Measurements from ENCODE around the gene FAM89A. TPM values are rescaled to one million over a fixed set of nuclear protein-coding genes. Genes with fewer than 3 reads are reported as not detected.
"Not testable (repeated sequence)": the region's sequence is repeated elsewhere in the genome, so short reads cannot be mapped to it uniquely, and the experiment has no call there.

FAM89A gene
- total RNA-seq, 1 donor = 22.5 TPM

DNA sequence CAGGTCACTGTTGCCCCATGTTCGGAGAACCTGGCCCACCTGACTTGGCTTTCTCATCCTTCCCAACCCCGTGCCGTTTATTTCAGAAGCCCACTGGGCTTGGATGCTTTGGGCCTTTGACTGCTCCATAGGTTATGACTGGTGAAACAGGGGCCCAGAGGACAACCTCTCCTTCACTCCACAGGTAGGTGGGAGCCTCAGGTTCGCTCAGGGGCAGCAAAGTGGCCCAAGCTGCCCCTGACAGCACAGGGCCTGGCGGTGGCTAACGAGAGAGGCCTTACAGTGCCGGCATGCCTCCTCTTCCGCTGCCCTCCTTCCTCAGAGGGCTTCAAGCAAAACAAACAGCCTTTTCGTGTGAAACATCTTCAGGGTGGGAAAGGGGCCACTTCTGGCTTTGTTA, 16.9 kb downstream of the FAM89A start:
- TF ChIP-seq, protein P1, sequence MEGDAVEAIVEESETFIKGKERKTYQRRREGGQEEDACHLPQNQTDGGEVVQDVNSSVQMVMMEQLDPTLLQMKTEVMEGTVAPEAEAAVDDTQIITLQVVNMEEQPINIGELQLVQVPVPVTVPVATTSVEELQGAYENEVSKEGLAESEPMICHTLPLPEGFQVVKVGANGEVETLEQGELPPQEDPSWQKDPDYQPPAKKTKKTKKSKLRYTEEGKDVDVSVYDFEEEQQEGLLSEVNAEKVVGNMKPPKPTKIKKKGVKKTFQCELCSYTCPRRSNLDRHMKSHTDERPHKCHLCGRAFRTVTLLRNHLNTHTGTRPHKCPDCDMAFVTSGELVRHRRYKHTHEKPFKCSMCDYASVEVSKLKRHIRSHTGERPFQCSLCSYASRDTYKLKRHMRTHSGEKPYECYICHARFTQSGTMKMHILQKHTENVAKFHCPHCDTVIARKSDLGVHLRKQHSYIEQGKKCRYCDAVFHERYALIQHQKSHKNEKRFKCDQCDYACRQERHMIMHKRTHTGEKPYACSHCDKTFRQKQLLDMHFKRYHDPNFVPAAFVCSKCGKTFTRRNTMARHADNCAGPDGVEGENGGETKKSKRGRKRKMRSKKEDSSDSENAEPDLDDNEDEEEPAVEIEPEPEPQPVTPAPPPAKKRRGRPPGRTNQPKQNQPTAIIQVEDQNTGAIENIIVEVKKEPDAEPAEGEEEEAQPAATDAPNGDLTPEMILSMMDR (IDR thresholded peaks at IDR 0.05; ENCODE audit: insufficient read depth, low read depth, low read length) = no peak
- H3K4me3 ChIP-seq (ENCODE audit: low read depth, low read length) = no peak overlapping the region
- no peak for DNase-seq (ENCODE audit: low read depth)

DNA sequence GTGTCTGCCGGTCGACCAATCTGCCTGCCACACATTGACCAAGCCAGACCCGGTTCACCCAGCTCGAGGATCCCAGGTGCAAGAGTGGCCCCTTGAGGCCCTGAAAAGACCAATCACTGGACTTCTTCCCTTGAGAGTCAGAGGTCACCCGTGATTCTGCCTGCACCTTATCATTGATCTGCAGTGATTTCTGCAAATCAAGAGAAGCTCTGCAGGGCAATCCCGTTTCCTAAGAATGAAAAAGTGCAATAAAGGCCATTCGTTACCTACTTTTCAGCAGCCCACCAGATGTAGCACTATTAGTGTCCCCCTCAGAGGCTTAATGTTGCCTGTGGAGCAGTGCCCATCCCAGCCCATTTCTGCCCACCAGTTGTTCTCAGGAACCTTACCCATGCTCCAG, 17.5 kb downstream of the FAM89A start:
- H3K4me3 ChIP-seq (ENCODE audit: low read depth, low read length); DNase-seq (ENCODE audit: low read depth): not testable (repeated sequence)

DNA sequence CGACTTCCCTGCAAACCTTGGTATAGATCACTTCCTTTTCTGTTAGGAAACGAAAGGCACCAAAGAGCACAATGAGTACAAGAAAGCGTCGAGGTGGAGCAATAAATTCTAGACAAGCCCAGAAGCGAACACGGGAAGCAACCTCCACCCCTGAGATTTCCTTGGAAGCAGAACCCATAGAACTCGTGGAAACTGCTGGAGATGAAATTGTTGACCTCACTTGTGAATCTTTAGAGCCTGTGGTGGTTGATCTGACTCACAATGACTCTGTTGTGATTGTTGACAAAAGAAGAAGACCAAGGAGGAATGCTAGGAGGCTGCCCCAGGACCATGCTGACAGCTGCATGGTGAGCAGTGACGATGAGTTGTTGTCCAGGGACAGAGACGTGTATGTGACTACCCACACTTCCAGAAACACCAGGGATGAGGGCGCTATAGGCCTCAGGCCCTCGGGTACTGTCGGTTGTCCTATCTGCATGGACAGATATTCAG, 18.5 kb downstream of the FAM89A start:
- DNase-seq (ENCODE audit: low read depth) = peak; percentile 58
- TF ChIP-seq, protein P1 (IDR thresholded peaks at IDR 0.05; ENCODE audit: insufficient read depth, low read depth, low read length) = no peak
- no peak overlapping the region for H3K4me3 ChIP-seq (ENCODE audit: low read depth, low read length)

DNA sequence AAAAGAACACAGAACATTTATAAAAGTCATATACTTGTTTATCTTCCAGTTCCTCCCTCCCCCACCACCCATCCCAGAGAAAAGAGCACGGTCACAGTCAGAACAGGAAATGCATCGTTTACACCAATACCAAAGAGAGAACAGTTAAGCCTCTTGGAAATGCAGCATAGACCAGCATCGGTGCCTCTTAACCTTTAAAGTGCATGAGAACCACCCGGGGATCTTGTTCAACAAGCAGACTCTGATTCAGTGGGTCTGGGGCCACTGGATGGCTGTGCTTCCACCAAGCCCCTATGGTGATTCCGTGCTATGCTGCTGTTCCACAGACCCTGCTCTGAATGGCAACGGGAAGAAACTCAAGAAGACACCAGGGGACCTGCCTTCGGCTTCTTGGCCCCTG, 19.2 kb downstream of the FAM89A start:
- TF ChIP-seq, protein P1 (IDR thresholded peaks at IDR 0.05; ENCODE audit: insufficient read depth, low read depth, low read length) = no peak
- peak; percentile 98 for DNase-seq (ENCODE audit: low read depth)
- H3K4me3 ChIP-seq (ENCODE audit: low read depth, low read length) = peak overlapping the region; percentile 50

DNA sequence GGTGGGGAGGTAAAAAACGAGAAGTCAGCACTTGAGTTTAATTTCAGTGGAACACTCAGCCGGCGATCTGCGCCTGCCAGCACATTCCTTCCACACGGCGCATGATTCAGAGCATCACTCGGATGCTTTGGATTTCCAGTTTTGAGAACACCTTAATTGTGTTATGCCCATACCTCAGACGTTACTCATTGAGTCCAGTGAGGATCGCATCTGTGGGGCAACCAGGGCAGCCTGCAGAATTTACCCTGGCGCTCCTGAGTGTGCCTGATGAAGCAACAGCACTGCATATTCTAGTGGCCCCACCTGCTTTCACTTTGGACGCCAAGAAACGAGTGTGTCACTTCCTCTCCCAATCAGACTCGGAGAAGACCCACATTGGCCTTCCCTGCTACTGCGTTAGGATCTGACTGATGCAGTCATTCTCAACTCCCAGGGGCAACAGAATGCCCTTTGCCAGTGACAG, 19.9 kb downstream of the FAM89A start:
- TF ChIP-seq, protein P1 (IDR thresholded peaks at IDR 0.05; ENCODE audit: insufficient read depth, low read depth, low read length) = peak; percentile 46
- peak; percentile 90 for DNase-seq (ENCODE audit: low read depth)
- peak overlapping the region; percentile 50 for H3K4me3 ChIP-seq (ENCODE audit: low read depth, low read length)

DNA sequence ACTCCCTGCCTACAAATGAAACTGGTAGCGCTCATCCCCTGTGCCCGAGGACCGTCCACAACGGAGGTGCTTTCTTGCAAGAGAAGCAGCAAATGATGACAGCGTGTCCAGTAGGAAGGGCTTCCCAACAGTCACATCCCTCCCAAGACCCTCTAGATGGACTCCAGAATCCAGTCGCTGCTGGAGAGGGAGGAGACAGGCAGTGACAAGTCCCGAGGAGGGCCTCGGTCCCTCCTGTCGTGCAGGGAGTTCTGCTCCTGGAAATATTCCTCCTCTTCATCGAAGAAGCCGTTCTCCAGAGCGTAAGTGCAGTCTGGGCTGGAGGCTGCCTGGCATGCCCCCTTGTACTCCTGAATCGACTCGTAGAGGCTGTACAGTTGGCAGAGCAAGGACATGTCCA, 20.3 kb downstream of the FAM89A start:
- peak overlapping the region; percentile 50 for H3K4me3 ChIP-seq (ENCODE audit: low read depth, low read length)
- TF ChIP-seq, protein P1 (IDR thresholded peaks at IDR 0.05; ENCODE audit: insufficient read depth, low read depth, low read length) = no peak
- no peak for DNase-seq (ENCODE audit: low read depth)

DNA sequence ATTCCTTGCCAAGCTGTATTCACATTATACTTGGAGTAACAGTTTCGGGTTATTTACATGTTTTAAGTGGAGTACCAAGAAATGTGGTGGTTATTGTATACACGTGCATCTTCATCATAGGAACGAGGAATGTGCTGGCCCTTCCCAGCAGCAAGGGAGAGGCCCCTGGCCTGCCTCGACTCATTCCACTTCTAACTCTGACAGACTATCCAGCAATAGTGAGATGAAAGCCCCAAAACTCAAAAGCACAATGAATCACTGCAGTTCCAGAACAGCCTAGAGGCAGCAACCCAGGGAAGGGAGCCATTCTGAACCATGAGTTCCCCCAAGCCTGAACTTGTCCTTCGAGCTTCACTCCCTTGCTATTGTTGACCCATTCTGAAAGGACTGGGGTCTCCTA, 23.1 kb downstream of the FAM89A start:
- no peak for DNase-seq (ENCODE audit: low read depth)
- TF ChIP-seq, protein P1 (IDR thresholded peaks at IDR 0.05; ENCODE audit: insufficient read depth, low read depth, low read length) = no peak
- H3K4me3 ChIP-seq (ENCODE audit: low read depth, low read length) = no peak overlapping the region
